ENCODE results near the gene CETP. TPM values are rescaled to one million over a fixed set of nuclear protein-coding genes. Genes with fewer than 3 reads are reported as not detected.

Gene CETP
- total and polyA plus RNA-seq, 2 of the 13 experiments (the other 11 are each of a cell fraction or from before 2014, with no cell fraction given), result 0.31 to 9.8 TPM

GRCh38 chr16:57004387-57005250 lies 42.9 kb downstream of the CETP start (continued):
- TF ChIP-seq ZBTB46 (CRISPR knock-in tag; IDR thresholded peaks at IDR 0.05; ENCODE audit: borderline replicate concordance) (no peak), BHLHE40 (IDR thresholded peaks at IDR 0.05; ENCODE audit: low read length) (peak; percentile 81), STAT6 (CRISPR knock-in tag; IDR thresholded peaks at IDR 0.05; ENCODE audit: borderline replicate concordance) (peak; percentile 84; the same call in 1 of the 2 replicates), ZNF619 (CRISPR knock-in tag; IDR thresholded peaks at IDR 0.05) (peak; percentile 29; the same call in 1 of the 2 replicates), RBM39 (IDR thresholded peaks at IDR 0.05; ENCODE audit: low read depth, low read length, poor library complexity, severe bottlenecking) (no peak), PBX2 (CRISPR knock-in tag; IDR thresholded peaks at IDR 0.05) (no peak), ZNF557 (CRISPR knock-in tag; IDR thresholded peaks at IDR 0.05) (0 out of 2 replicates have a peak, but pooled peaks have one; percentile 57), SP4 (CRISPR knock-in tag; IDR thresholded peaks at IDR 0.05) (peak; percentile 54; the same call in 1 of the 2 replicates), FOXA1 (IDR thresholded peaks at IDR 0.05) (no peak), FOXA1 (CRISPR knock-in tag; IDR thresholded peaks at IDR 0.05) (peak; percentile 97), RXRA (CRISPR knock-in tag; IDR thresholded peaks at IDR 0.05) (peak; percentile 16; the same call in 1 of the 2 replicates), MNT (IDR thresholded peaks at IDR 0.05) (peak; percentile 91), NAIF1 (CRISPR knock-in tag; IDR thresholded peaks at IDR 0.05; ENCODE audit: borderline replicate concordance) (no peak), AKNA (CRISPR knock-in tag; IDR thresholded peaks at IDR 0.05; ENCODE audit: borderline replicate concordance) (0 out of 2 replicates have a peak, but pooled peaks have one; percentile 25), ZNF746 (CRISPR knock-in tag; IDR thresholded peaks at IDR 0.05) (0 out of 2 replicates have a peak, but pooled peaks have one; percentile 56), ZMYM2 (CRISPR knock-in tag; IDR thresholded peaks at IDR 0.05) (peak; percentile 78)
